HepG2 (cell line): ENCODE data around the gene SMARCD1. TPM values are rescaled to one million over a fixed set of nuclear protein-coding genes. Genes with fewer than 3 reads are reported as not detected.

Source experiments
- CBFB ChIP-seq: sonication (generic); formaldehyde crosslinking; IDR thresholded peaks from 2 replicates; pipeline ENCODE4 v1.4.0; 2020; ENCODE audit warnings: missing genetic modification reagents
- FOXJ3 ChIP-seq: sonication (generic); formaldehyde crosslinking; IDR thresholded peaks from 2 replicates; pipeline ENCODE4 v1.4.0; 2020; ENCODE audit warnings: missing genetic modification reagents, mild to moderate bottlenecking, borderline replicate concordance
- GABPA ChIP-seq, 2 experiments: IDR thresholded peaks; 2 replicates each; pipeline ENCODE4 v1.6.1; 2011 to 2016; ENCODE audit warnings: low read depth in 2 of 2, low read length in 1 of 2, missing biosample characterization in 1 of 2, missing genetic modification characterization in 1 of 2
- GATA4 ChIP-seq: sonication (generic); IDR thresholded peaks from 2 replicates; pipeline ENCODE4 v1.6.1; 2016; ENCODE audit warnings: antibody characterized with exemption, low read depth, borderline replicate concordance
- HMG20A ChIP-seq: IDR thresholded peaks from 2 replicates; pipeline ENCODE4 v1.6.1; 2016; ENCODE audit warnings: borderline replicate concordance
- HNRNPL ChIP-seq: fragments of 200-400 bp; formaldehyde crosslinking; IDR thresholded peaks from 2 replicates; pipeline ENCODE4 v1.6.1; 2017; ENCODE audit warnings: mild to moderate bottlenecking, low read depth, low read length
- KAT8 ChIP-seq: IDR thresholded peaks from 2 replicates; pipeline ENCODE4 v1.6.1; 2016; ENCODE audit warnings: missing genetic modification reagents, missing compliant biosample characterization
- KDM6A ChIP-seq: IDR thresholded peaks from 2 replicates; pipeline ENCODE4 v1.6.1; 2016; ENCODE audit warnings: low read depth
- MTA3 ChIP-seq: sonication (generic); formaldehyde crosslinking; IDR thresholded peaks from 2 replicates; pipeline ENCODE4 v1.4.0; 2020; ENCODE audit warnings: missing genetic modification reagents
- NONO ChIP-seq, 2 experiments: fragments of 450-650 bp in 1 of 2; sonication (generic) in 1 of 2; formaldehyde crosslinking in 1 of 2; IDR thresholded peaks in 1 of 2; conservative IDR thresholded peaks in 1 of 2; 2 replicates each; pipeline versions ENCODE4 v1.6.1 to v1.8.0; 2017 to 2022; ENCODE audit warnings: mild to moderate bottlenecking in 1 of 2, missing genetic modification reagents in 1 of 2, moderate library complexity in 1 of 2
- PHF5A ChIP-seq: IDR thresholded peaks from one replicate; pipeline ENCODE4 v1.6.1; 2018; ENCODE audit warnings: low read depth, missing genetic modification reagents; ENCODE audit not compliant: unreplicated experiment
- POLR2A ChIP-seq, 2 experiments: IDR thresholded peaks; 2 replicates each; pipeline ENCODE4 v1.6.1; 2011; ENCODE audit warnings: low read depth in 2 of 2, low read length in 2 of 2, mild to moderate bottlenecking in 1 of 2, moderate library complexity in 1 of 2; ENCODE audit not compliant: insufficient read depth in 1 of 2
- SKIL ChIP-seq: sonication (generic); formaldehyde crosslinking; IDR thresholded peaks from 2 replicates; pipeline ENCODE4 v1.8.0; 2022; ENCODE audit warnings: missing genetic modification reagents, mild to moderate bottlenecking, moderate library complexity, borderline replicate concordance
- SMAD9 ChIP-seq: sonication (generic); formaldehyde crosslinking; IDR thresholded peaks from 2 replicates; pipeline ENCODE4 v1.5.1; 2020; ENCODE audit warnings: mild to moderate bottlenecking, missing genetic modification reagents
- TGIF2 ChIP-seq: IDR thresholded peaks from 2 replicates; pipeline ENCODE4 v1.6.1; 2016; ENCODE audit warnings: control low read depth, missing compliant biosample characterization
- ZGPAT ChIP-seq: IDR thresholded peaks from 2 replicates; pipeline ENCODE4 v1.6.1; 2016; ENCODE audit warnings: mild to moderate bottlenecking
- ZMYM4 ChIP-seq: sonication (generic); formaldehyde crosslinking; IDR thresholded peaks from 2 replicates; pipeline ENCODE4 v1.8.1; 2023; ENCODE audit warnings: mild to moderate bottlenecking, missing genetic modification reagents
- ZNF333 ChIP-seq: sonication (generic); formaldehyde crosslinking; IDR thresholded peaks from 2 replicates; pipeline ENCODE4 v1.4.0; 2020; ENCODE audit warnings: mild to moderate bottlenecking, missing genetic modification reagents, borderline replicate concordance
- ZNF34 ChIP-seq: sonication (generic); formaldehyde crosslinking; IDR thresholded peaks from 2 replicates; pipeline ENCODE4 v1.4.0; 2020; ENCODE audit warnings: mild to moderate bottlenecking, missing genetic modification reagents, borderline replicate concordance
- ZNF598 ChIP-seq: sonication (generic); formaldehyde crosslinking; IDR thresholded peaks from 2 replicates; pipeline ENCODE4 v1.5.1; 2020; ENCODE audit warnings: mild to moderate bottlenecking, missing genetic modification reagents, borderline replicate concordance
- ZNF607 ChIP-seq: sonication (generic); formaldehyde crosslinking; IDR thresholded peaks from 2 replicates; pipeline ENCODE4 v1.5.1; 2020; ENCODE audit warnings: missing genetic modification reagents, mild to moderate bottlenecking, borderline replicate concordance
- ZNF687 ChIP-seq: sonication (generic); formaldehyde crosslinking; IDR thresholded peaks from 2 replicates; pipeline ENCODE4 v1.5.1; 2020; ENCODE audit warnings: mild to moderate bottlenecking, missing genetic modification reagents, moderate library complexity
- ZNF781 ChIP-seq: sonication (generic); formaldehyde crosslinking; IDR thresholded peaks from 2 replicates; pipeline ENCODE4 v1.5.1; 2020; ENCODE audit warnings: borderline replicate concordance, mild to moderate bottlenecking, missing genetic modification reagents; ENCODE audit errors: not compliant biosample characterization
- polyA plus RNA-seq, 8 experiments: library from polyadenylated mRNA; depleted of rRNA in 3 of 8; stranded (reverse) in 7 of 8; unstranded in 1 of 8; fragments of >200 nt; fragmentation: Illumina TruSeq in 4 of 8; extraction: Trizol in 4 of 8; gene quantifications; 2 replicates each; pipeline versions ENCODE4 v1.2.1 to v1.2.3, GENCODE V29; 2011 to 2016; ENCODE audit warnings: low read depth in 4 of 8, missing spikeins in 1 of 8, mixed read lengths in 1 of 8; ENCODE audit not compliant: insufficient read depth in 1 of 8
- total RNA-seq, 5 experiments: library from RNA; depleted of rRNA; stranded (reverse); fragments of >200 nt; fragmentation: Illumina TruSeq; extraction: Trizol; gene quantifications; 2 replicates each; pipeline ENCODE4 v1.2.3, GENCODE V29; 2016; ENCODE audit warnings: low read depth in 1 of 5

Gene SMARCD1
- total and polyA plus RNA-seq, 2 of the 13 experiments (the other 11 are each of a cell fraction or from before 2014, with no cell fraction given), result 51.7 to 54.6 TPM

GRCh38 chr12:50103767-50104321, 18.7 kb downstream of the SMARCD1 start, which contains the start of gene GPD1 (continued):
- TF ChIP-seq ZNF687 (CRISPR knock-in tag) (peak; percentile 68), FOXJ3 (CRISPR knock-in tag) (no peak), NONO (IDR thresholded peaks at IDR 0.05) (no peak), NONO (CRISPR knock-in tag; conservative IDR thresholded peaks at IDR 0.05) (0 out of 2 replicates have a peak, but pooled peaks have one; percentile 27), KAT8 (CRISPR knock-in tag) (no peak), MTA3 (CRISPR knock-in tag) (no peak), GATA4 (no peak), HMG20A (0 out of 2 replicates have a peak, but pooled peaks have one; percentile 12), TGIF2 (CRISPR knock-in tag) (0 out of 2 replicates have a peak, but pooled peaks have one; percentile 24), PHF5A (CRISPR knock-in tag) (no peak), CBFB (CRISPR knock-in tag) (no peak), POLR2A (IDR thresholded peaks at IDR 0.05; ENCODE audit: insufficient read depth in 1 of 2, low read depth in 2 of 2, low read length in 2 of 2) (peak in 1 of 2 experiments; percentile 87; a peak in 2 of 4 replicates), ZNF598 (no peak), ZNF333 (CRISPR knock-in tag) (no peak), ZNF34 (CRISPR knock-in tag) (no peak), ZMYM4 (no peak), ZNF781 (CRISPR knock-in tag) (peak; percentile 59), KDM6A (CRISPR knock-in tag) (no peak), HNRNPL (0 out of 2 replicates have a peak, but pooled peaks have one; percentile 54), SKIL (no peak), SMAD9 (CRISPR knock-in tag) (no peak), ZGPAT (CRISPR knock-in tag) (no peak), ZNF607 (CRISPR knock-in tag) (peak; percentile 78; the same call in 1 of the 2 replicates), GABPA (IDR thresholded peaks at IDR 0.05; ENCODE audit: low read depth, low read length) (no peak), GABPA (CRISPR knock-in tag; IDR thresholded peaks at IDR 0.05; ENCODE audit: low read depth) (no peak)
